HG02840 (cell line): ENCODE results near the gene AMHR2.
"Not testable (repeated sequence)": the region's sequence is repeated elsewhere in the genome, so short reads cannot be mapped to it uniquely, and the experiment has no call there.

ENCODE experiments used
- ATAC-seq: cut with Tn5 transposase; IDR thresholded peaks from one replicate; pipeline ENCODE4 v1.9.1; 2021; ENCODE audit warnings: mild to moderate bottlenecking, moderate library complexity, moderate number of reproducible peaks; ENCODE audit not compliant: unreplicated experiment, low FRiP score

The AMHR2 gene

DNA sequence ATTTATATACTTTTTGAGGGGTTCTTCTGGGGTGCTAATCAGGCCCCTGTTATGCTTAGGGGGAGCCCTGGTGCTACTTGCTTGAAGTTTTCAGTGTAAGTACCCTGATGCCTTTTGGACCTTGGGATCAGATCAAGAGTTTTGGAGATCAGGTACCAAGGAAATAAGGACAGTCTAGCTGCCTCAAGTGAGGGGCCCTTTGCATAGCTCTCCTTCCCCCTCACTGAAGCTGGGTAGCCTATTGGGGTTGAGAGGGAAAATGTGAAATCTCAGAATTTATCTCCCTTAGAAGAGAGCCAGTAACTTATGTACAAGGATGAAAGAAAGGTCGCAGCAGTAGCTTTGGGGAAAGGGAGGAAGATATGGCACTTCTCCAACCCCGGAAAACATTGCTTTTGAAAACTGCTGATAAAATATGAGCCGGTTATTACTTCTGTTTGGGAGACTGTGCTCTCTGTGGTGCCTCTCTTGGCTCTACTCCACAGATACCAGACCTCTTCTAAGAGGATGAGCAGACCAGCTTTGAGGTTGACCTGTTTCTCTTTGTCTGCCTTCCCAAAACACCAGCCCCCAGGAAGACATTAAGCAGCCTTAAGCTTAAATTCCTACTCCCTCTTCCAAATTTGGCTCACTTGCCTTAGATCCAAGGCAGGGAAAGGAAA lies 8.8 kb upstream of the AMHR2 start:
- no peak for ATAC-seq

GRCh38 chr12:53415752-53416389 lies 7.8 kb upstream of the AMHR2 start:
- ATAC-seq = not testable (repeated sequence)

- ATAC-seq = not testable (repeated sequence)
Observed at GRCh38 chr12:53417291-53417816, 6.3 kb upstream of the AMHR2 start.

- ATAC-seq = no peak
Observed at GRCh38 chr12:53418221-53418620, 5.4 kb upstream of the AMHR2 start.

GRCh38 chr12:53419756-53420155 lies 3.9 kb upstream of the AMHR2 start:
- ATAC-seq = no peak

DNA sequence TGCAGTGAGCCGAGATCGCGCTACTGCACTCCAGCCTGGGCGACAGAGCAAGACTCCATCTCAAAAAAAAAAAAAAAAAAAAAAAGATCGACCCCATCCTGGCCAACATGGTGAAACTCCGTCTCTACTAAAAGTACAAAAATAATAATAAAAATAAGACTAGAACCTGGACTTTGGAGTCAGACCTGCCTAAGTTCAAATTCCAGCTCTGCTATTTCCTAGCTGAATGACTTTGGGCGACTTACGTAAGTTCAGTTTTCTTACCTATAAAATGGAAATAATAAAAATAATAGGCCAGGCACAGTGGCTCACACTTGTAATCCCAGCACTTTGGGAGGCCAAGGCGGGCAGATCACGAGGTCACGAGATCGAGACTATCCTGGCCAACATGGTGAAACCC lies 1.4 kb upstream of the AMHR2 start:
- ATAC-seq = not testable (repeated sequence)

DNA sequence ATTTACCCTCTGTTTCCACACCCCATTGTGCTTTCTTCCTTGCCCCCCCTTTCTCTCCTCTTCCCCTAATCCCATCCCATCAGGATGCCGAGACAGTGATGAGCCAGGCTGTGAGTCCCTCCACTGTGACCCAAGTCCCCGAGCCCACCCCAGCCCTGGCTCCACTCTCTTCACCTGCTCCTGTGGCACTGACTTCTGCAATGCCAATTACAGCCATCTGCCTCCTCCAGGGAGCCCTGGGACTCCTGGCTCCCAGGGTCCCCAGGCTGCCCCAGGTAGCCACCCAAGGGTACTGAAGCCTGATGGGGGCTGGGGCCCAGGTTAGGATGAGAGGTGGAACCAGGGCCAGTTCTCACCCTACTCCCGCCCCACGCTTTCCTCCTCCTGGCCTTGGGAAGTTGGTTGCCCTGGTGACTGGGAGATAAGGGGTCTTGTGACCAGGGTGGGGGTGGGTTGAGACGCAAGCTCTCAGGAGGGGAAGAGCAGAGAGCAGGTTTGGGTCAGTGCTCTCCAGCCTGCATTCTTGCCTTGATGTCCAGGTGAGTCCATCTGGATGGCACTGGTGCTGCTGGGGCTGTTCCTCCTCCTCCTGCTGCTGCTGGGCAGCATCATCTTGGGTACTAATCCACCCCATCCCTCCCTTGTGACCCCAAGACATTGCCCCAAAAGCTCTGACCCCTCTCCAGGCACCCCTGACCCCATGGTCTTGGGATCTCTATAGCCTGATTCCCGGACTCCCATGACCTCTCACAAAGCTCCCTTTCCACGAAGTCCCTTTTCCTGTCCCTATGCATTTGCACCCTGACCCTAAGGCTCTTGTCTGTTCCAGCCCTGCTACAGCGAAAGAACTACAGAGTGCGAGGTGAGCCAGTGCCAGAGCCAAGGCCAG lies 1.2 kb downstream of the AMHR2 start:
- ATAC-seq = no peak

- no peak for ATAC-seq
Observed at GRCh38 chr12:53425515-53426150, 2.0 kb downstream of the AMHR2 start.

DNA sequence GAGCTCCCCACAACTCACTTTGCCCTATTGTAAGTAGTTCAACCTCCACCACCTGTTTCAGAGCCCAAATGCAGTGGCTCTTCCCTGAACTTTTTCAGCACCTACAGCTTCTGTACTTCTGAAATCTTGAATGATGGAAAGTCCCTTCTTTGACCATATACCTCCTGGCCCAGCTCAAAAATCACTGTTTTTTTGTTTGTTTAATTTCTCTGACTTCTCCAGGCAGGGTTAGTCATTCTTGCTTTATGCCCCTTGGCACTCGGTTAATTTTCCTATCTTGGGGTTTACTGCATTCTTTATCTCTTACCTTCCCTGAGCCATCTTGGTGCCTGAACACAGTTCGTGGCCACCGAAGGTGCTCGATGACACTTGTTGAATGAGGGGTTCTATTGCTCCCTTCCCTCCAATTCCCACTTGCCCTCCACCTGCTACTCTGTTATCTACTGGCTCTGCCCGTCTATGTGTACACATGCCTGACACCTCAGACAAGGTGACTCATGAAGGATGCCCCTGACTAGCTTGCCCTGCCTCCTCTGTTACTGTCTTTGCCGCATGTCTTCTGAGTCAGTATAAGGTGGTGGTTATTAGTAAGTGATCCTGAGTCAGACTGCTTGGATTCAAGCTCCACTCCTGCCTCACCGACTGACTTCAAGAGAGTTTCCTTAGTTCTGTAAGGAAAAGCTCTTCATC lies 4.4 kb downstream of the AMHR2 start:
- ATAC-seq = no peak

GRCh38 chr12:53428741-53429140 lies 5.1 kb downstream of the AMHR2 start:
- no peak for ATAC-seq

GRCh38 chr12:53430116-53430515 lies 6.5 kb downstream of the AMHR2 start:
- no peak for ATAC-seq

- ATAC-seq = no peak
Observed at GRCh38 chr12:53431187-53431586, 7.5 kb downstream of the AMHR2 start.

- not testable (repeated sequence) for ATAC-seq
Observed at GRCh38 chr12:53435326-53435725, 11.7 kb downstream of the AMHR2 start.

DNA sequence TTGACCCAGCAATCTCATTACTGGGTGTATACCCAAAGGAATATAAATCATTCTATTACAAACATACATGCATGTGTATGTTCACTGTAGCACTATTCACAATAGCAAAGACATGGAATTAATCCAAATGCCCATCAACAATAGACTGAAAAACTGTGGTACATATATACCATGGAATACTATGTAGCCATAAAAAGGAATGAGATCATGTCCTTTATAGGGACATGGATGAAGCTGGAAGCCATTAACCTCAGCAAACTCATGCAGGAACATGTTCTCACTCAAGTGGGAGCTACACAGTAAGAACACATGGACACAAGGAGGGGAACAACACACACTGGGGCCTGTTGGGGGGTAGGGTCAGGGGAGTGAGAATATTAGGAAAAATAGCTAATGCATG lies 15.9 kb downstream of the AMHR2 start:
- not testable (repeated sequence) for ATAC-seq

- ATAC-seq = peak; percentile 96
Observed at GRCh38 chr12:53441040-53441833, 17.6 kb downstream of the AMHR2 start, which contains the start of gene PRR13. Gene PRR13, plus strand, starts transcription at chr12:53441734. Its CDS starts 981 bp downstream, at chr12:53442715.

DNA sequence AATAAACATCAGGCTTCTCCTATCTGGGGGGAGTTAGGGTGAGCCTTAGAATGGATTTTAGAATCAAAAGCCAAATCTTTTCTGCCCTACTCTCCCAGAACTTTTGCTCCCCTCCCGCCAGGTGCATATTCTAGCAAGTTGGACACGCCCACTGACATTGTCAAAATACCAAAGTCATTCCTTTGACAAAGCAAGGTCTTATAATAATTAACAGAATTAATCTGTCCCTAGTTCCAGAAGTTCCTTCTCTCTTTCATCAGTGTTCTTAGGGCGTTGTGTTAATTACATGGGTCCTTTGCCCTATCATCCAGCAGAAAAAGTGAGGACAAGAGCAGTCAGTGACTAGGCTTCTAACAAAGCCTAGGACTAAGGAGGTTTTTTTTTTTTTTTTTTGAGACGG lies 20.3 kb downstream of the AMHR2 start:
- no peak for ATAC-seq

DNA sequence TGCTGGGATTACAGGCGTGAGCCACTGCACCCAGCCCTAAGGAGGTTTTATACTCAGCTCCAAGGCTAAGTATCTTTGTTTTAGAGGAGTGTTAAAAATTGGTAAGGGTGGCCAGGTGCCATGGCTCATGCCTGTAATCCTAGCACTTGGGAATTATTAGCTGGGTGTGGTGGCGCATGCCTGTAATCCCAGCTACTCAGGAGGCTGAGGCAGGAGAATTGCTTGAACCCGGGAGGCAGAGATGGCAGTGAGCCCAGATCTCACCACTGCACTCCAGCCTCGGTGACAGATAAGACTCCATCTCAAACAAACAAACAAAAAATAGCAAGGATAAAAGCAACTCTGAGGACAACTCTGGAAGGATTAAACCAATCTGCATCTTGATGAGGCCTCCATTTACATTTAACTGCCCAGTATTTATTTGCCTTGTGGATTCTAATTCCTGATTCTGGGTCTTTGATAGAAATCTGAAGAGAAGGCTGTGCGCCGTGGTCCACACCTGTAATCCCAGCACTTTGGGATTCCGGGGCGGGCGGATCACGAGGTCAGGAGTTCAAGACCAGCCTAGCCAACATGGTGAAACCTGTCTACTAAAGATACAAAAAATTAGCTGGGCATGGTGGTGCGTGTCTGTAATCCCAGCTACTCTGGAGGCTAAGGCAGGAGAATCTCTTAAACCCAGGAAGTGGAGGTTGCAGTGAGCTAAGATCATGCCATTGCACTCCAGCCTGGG lies 21.1 kb downstream of the AMHR2 start:
- not testable (repeated sequence) for ATAC-seq

DNA sequence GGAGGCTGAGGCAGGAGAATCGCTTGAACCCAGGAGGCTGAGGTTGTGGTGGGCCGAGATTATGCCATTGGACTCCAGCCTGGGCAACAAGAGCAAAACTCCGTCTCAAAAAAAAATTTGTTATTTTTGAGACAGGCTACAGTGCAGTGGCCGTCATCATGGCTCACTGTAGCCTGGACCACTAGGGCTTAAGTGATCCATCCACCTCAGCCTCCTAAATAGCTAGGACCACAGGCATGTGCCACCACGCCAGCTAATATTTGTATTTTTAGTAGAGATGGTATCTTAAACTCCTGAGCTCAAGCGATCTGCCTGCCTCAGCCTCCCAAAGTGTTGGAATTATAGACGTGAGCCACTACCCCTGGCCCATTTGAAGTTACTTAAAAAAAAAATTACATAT lies 27.3 kb downstream of the AMHR2 start:
- ATAC-seq = no peak
